Left cardiac atrium (tissue), 4 donors: ENCODE data around the gene ECE2. TPM values are rescaled to one million over a fixed set of nuclear protein-coding genes. Genes with fewer than 3 reads are reported as not detected.
A peak's percentile ranks its signal among the peaks of the same experiment; 100 is the strongest.

ENCODE experiments used
- ATAC-seq, 2 donors: fragments of 200-7000 bp; cut with Tn5 transposase; one replicate each; pipeline ENCODE4 v1.9.1; 2020; ENCODE audit warnings: mild to moderate bottlenecking in 2 of 2, moderate library complexity in 2 of 2
- DNase-seq: peaks from one replicate; pipeline ENCODE4 v3.0.0-alpha.2; 2020
- intact Hi-C, 2 donors: fragments of 100-400 bp; cut with DNase I; formaldehyde crosslinking; loops; one replicate each; pipeline versions ENCODE4 v1.14.1 to v1.15.1; 2022 to 2023
- total RNA-seq, 2 donors: library from RNA; stranded (reverse); fragmentation: NEBNext Ultra II Directional; extraction: Animal tissue kit (Norgen Biotek cat#: 25700); gene quantifications; one replicate each; pipeline ENCODE4 v1.2.1, GENCODE V29; 2021
- donor health status: DM: no; HTN: yes; CAD: no.
- donor health status: DM: no; HTN: yes; CAD: no; lungs with severe emphysema.
- donor health status: DM: yes; HTN: yes; CAD: no.
- donor health status: Dilated cardiomyopathy.

Gene ECE2
- total RNA-seq, 2 donors from 2014 or later, result 1.1 TPM; not detected in 1

GRCh38 chr3:184299488-184300377 is 23.9 kb downstream of the ECE2 start:
- DNase-seq, result no peak

GRCh38 chr3:184300378-184300720 is 24.5 kb downstream of the ECE2 start:
- ATAC-seq (no peak), DNase-seq (no peak)
- intact Hi-C loops, result no loop called here

More at GRCh38 chr3:184299488-184300377, 23.9 kb downstream of the ECE2 start:
- ATAC-seq, result peak in 1 of 2 donors; percentile 1
- intact Hi-C loops, result no loop called here

- DNase-seq (no peak), ATAC-seq (no peak)
- intact Hi-C loops, result no loop called here
These were observed 29.8 kb downstream of the ECE2 start for GRCh38 chr3:184305577-184305976.

GRCh38 chr3:184306341-184306972 is 30.6 kb downstream of the ECE2 start:
- ATAC-seq (no peak), DNase-seq (no peak)
- intact Hi-C loops, result no loop called here

- DNase-seq, result no peak
- intact Hi-C loops, result no loop called here
- ATAC-seq, result no peak
These were observed 32.1 kb downstream of the ECE2 start for GRCh38 chr3:184307915-184308314.

GRCh38 chr3:184308744-184309143 is 32.9 kb downstream of the ECE2 start:
- intact Hi-C loops, result no loop called here
- DNase-seq (no peak), ATAC-seq (no peak)

- DNase-seq (no peak), ATAC-seq (no peak)
- intact Hi-C loops, result no loop called here
These were observed 35.8 kb downstream of the ECE2 start for GRCh38 chr3:184311633-184312032.

- intact Hi-C loops, result no loop called here
- peak; percentile 96 for DNase-seq
- ATAC-seq, result peak; percentile 90 to 93
These were observed 38.5 kb downstream of the ECE2 start, which contains the start of gene EIF4G1 for GRCh38 chr3:184314363-184314699. Gene EIF4G1 (plus strand): TSS chr3:184314606. CDS start chr3:184315797, 1,191 bp downstream.

- ATAC-seq, result peak; percentile 82 to 84
- intact Hi-C loops, result no loop called here
- peak; percentile 94 for DNase-seq
These were observed 39.1 kb downstream of the ECE2 start for GRCh38 chr3:184314700-184315542.

- intact Hi-C loops, result no loop called here
- ATAC-seq (no peak), DNase-seq (no peak)
These were observed 39.7 kb downstream of the ECE2 start for GRCh38 chr3:184315543-184315867.

- intact Hi-C loops, result no loop called here
- DNase-seq (no peak), ATAC-seq (no peak)
These were observed 40.2 kb downstream of the ECE2 start for GRCh38 chr3:184315871-184316661.

- intact Hi-C loops, result no loop called here
- ATAC-seq (no peak), DNase-seq (no peak)
These were observed 41.0 kb downstream of the ECE2 start for GRCh38 chr3:184316792-184317191.

GRCh38 chr3:184317201-184317600 is 41.4 kb downstream of the ECE2 start:
- intact Hi-C loops, result no loop called here
- ATAC-seq, result no peak
- DNase-seq, result no peak

GRCh38 chr3:184320104-184320445 is 44.3 kb downstream of the ECE2 start:
- ATAC-seq (peak; percentile 91), DNase-seq (peak; percentile 98)
- intact Hi-C loops, result no loop called here

GRCh38 chr3:184321666-184322065 is 45.8 kb downstream of the ECE2 start:
- no peak for DNase-seq
- ATAC-seq, result no peak
- intact Hi-C loops, result no loop called here

GRCh38 chr3:184322731-184323487 is 47.1 kb downstream of the ECE2 start:
- intact Hi-C loops, result no loop called here
- peak in 1 of 2 donors; percentile 20 for ATAC-seq
- DNase-seq, result peak; percentile 70

- intact Hi-C loops, result no loop called here
- no peak for DNase-seq
- no peak for ATAC-seq
These were observed 47.9 kb downstream of the ECE2 start for GRCh38 chr3:184323696-184324095.

GRCh38 chr3:184325269-184325668 is 49.4 kb downstream of the ECE2 start:
- intact Hi-C loops, result no loop called here
- DNase-seq (no peak), ATAC-seq (no peak)
